Tibial nerve (tissue), 4 donors: Measurements from ENCODE around the gene ALOX5AP. TPM values are rescaled to one million over a fixed set of nuclear protein-coding genes. Genes with fewer than 3 reads are reported as not detected.

Source experiments
- DNase-seq, 2 donors: peaks; one replicate each; pipeline ENCODE4 v3.0.0-alpha.2; 2019; ENCODE audit warnings: low spot score in 2 of 2
- H3K27ac ChIP-seq, 4 donors: fragments of 200-600 bp; sonication (generic) in 3 of 4; one replicate each; pipeline ENCODE4 v1.5.1; 2017 to 2019; ENCODE audit warnings: mild to moderate bottlenecking in 1 of 4
- H3K27me3 ChIP-seq, 2 donors: fragments of 200-600 bp; sonication (generic) in 1 of 2; one replicate each; pipeline versions ENCODE4 v1.5.1 to v1.6.0; 2017 to 2019
- H3K36me3 ChIP-seq, 3 donors: fragments of 200-600 bp; sonication (generic); one replicate each; pipeline ENCODE4 v1.5.1; 2018 to 2019
- H3K4me1 ChIP-seq, 4 donors: fragments of 200-600 bp; sonication (generic) in 3 of 4; one replicate each; pipeline ENCODE4 v1.5.1; 2017 to 2019
- H3K4me3 ChIP-seq, 4 donors: fragments of 200-600 bp; sonication (generic) in 3 of 4; one replicate each; pipeline ENCODE4 v1.5.1; 2017 to 2019; ENCODE audit warnings: mild to moderate bottlenecking in 1 of 4, moderate library complexity in 1 of 4
- H3K9me3 ChIP-seq, 4 donors: fragments of 200-600 bp; sonication (generic) in 3 of 4; one replicate each; pipeline ENCODE4 v1.5.1; 2017 to 2019
- EP300 ChIP-seq, 2 donors: sonication (generic); formaldehyde crosslinking; IDR thresholded peaks; one replicate each; pipeline ENCODE4 v1.6.1; 2017; ENCODE audit warnings: antibody characterized with exemption in 2 of 2, mild to moderate bottlenecking in 1 of 2
- POLR2A ChIP-seq, 2 donors: fragments of 450-650 bp; IDR thresholded peaks; one replicate each; pipeline ENCODE4 v1.6.1; 2017; ENCODE audit warnings: antibody characterized with exemption in 2 of 2, mild to moderate bottlenecking in 2 of 2, moderate library complexity in 2 of 2
- WGBS, 2 donors: methylation state at CpG; one replicate each; pipeline ENCODE4 v1.1.5; 2018; 5-methylcytosine and 5-hydroxymethylcytosine counted together
- total RNA-seq, 4 donors: library from RNA; depleted of rRNA; stranded (reverse); fragments of >200 nt; gene quantifications; one replicate each; pipeline ENCODE4 v1.1.0, GENCODE V29; 2016
- TF ChIP-seq, protein P1 (sequence below), 5 experiments: fragments of 200-600 bp in 3 of 5; fragments of 450-650 bp in 2 of 5; sonication (generic) in 3 of 5; IDR thresholded peaks; one replicate each; pipeline ENCODE4 v1.5.1; 2016 to 2019; ENCODE audit warnings: antibody characterized with exemption in 5 of 5, mild to moderate bottlenecking in 3 of 5, moderate library complexity in 2 of 5

Gene ALOX5AP
- total RNA-seq, 4 donors from 2014 or later = 25.3 to 41.4 (median 33.1) TPM

DNA sequence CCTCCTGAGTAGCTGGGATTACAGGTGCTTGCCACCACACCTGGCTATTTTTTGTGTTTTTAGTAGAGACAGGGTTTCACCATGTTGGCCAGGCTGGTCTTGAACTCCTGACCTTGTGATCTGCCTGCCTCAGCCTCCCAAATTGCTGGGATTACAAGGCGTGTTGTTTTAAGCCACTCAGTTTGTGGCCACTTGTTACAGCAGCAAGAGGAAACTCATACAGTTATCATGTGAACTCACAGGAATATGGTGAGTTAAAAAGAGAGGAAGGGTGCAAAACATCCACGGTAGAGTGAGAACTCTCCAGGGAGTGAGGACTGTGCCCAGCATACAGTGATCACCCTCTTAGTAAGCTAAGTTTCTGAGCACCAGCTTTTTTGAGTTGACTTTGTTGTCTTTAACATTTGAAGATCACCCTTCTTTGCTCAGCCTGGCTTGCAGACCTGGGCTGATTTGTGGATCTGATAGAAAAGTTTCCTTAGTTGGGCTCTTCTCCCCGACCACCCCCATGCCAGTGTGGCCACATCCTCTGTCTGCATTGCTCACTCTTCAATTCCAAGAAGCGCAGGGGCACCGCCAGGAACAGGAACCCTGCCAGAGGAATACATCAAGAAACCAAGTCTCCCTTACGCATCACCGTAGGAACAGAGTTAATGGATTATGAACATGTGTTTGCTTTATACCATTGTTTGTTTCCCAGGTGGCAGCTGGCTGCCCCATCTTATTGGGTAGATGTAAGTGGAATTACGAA, 16.0 kb downstream of the ALOX5AP start:
- H3K27ac ChIP-seq = no peak overlapping the region
- no peaks in the 10 kb centered on the region for H3K36me3 ChIP-seq
- 90% methylated on average over 7 to 8 of the region's 8 CpGs for WGBS, 2 donors
- no peak for DNase-seq
- peaks cover 0 to 3% (median 0%) of the 10 kb centered on the region in 4 donors for H3K9me3 ChIP-seq
- peaks cover 0 to 6% (median 0%) of the 10 kb centered on the region in 4 donors for H3K4me1 ChIP-seq
- TF ChIP-seq EP300 (IDR thresholded peaks at IDR 0.05) = no peak
- TF ChIP-seq POLR2A (IDR thresholded peaks at IDR 0.05) = no peak
- TF ChIP-seq, protein P1, sequence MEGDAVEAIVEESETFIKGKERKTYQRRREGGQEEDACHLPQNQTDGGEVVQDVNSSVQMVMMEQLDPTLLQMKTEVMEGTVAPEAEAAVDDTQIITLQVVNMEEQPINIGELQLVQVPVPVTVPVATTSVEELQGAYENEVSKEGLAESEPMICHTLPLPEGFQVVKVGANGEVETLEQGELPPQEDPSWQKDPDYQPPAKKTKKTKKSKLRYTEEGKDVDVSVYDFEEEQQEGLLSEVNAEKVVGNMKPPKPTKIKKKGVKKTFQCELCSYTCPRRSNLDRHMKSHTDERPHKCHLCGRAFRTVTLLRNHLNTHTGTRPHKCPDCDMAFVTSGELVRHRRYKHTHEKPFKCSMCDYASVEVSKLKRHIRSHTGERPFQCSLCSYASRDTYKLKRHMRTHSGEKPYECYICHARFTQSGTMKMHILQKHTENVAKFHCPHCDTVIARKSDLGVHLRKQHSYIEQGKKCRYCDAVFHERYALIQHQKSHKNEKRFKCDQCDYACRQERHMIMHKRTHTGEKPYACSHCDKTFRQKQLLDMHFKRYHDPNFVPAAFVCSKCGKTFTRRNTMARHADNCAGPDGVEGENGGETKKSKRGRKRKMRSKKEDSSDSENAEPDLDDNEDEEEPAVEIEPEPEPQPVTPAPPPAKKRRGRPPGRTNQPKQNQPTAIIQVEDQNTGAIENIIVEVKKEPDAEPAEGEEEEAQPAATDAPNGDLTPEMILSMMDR (IDR thresholded peaks at IDR 0.05) = no peak
- H3K27me3 ChIP-seq = no peaks in the 10 kb centered on the region
- H3K4me3 ChIP-seq = no peak overlapping the region

DNA sequence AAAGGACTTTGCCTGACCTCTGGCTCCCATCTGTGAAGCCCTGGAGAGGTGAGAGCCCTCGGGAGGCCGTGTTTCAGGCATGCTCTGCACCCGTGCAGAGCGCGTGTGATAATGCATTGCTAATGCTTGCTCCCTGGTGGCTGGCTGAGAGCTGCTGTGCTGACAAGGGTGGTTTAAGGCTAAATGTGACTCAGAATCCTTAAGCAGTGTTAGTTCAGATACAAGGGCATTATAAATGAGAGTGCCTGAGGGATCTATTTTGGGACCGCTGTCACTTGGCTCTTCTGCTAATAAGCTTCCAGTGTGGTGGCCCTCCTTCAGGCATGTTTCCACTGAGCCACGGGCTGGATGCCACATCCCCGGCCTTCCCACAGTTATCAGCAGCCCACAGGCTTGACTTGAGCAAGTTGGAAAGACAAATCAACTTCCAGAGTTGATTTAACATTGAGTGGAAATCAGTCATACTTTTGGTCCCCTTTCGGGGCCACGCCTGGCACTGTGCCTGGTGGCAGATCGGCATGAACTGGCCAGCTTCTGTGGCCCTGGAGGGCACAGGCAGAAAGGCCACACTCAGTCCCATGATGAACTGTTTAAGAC, 17.0 kb downstream of the ALOX5AP start:
- no peaks in the 10 kb centered on the region for H3K36me3 ChIP-seq
- H3K27me3 ChIP-seq = no peaks in the 10 kb centered on the region
- no peaks in the 10 kb centered on the region for H3K4me1 ChIP-seq
- WGBS, 2 donors = 49 to 63% methylated on average over 9 to 11 of the region's 11 CpGs
- no peak for DNase-seq
- H3K27ac ChIP-seq = no peak overlapping the region
- H3K9me3 ChIP-seq = peaks cover 0 to 3% (median 0%) of the 10 kb centered on the region in 4 donors
- H3K4me3 ChIP-seq = no peak overlapping the region
- TF ChIP-seq POLR2A (IDR thresholded peaks at IDR 0.05) (no peak), EP300 (IDR thresholded peaks at IDR 0.05) (no peak)
- TF ChIP-seq, protein P1 (IDR thresholded peaks at IDR 0.05) = no peak

DNA sequence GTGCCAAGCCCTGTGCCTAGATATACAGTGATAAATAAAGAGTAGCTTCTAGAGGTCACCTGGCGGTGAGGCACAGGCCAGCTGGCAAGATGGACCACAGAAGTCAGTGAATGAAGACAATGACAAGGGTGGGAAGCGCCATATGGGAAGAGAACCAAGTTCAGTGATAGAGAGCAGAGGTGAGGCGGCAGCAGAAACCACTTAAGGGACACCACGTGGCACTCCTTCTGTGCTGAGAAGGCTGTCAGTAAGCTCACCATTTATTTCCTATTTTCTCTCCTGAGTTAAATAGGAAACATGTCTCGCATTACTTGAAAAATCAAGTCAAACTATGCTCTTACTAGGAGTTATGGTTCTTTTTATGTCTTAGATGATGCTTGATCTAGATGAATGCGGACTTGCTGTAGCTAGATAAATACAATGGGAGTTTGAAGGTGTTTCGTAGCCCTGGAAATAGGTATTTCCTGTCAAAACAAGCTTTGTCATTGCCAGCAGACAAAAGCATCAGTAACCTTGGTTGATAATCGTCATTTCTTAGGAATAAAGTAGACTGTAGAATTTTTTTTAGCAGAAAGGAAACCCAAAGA, 17.8 kb downstream of the ALOX5AP start:
- no peak overlapping the region for H3K4me3 ChIP-seq
- no peaks in the 10 kb centered on the region for H3K36me3 ChIP-seq
- no peaks in the 10 kb centered on the region for H3K27me3 ChIP-seq
- H3K27ac ChIP-seq = no peak overlapping the region
- WGBS, 2 donors = 88 to 90% methylated on average over 8 of the region's 8 CpGs
- DNase-seq = no peak
- peaks cover 0 to 3% (median 0%) of the 10 kb centered on the region in 4 donors for H3K9me3 ChIP-seq
- H3K4me1 ChIP-seq = no peaks in the 10 kb centered on the region
- no peak for TF ChIP-seq EP300 (IDR thresholded peaks at IDR 0.05)
- TF ChIP-seq, protein P1 (IDR thresholded peaks at IDR 0.05) = no peak
- no peak for TF ChIP-seq POLR2A (IDR thresholded peaks at IDR 0.05)

DNA sequence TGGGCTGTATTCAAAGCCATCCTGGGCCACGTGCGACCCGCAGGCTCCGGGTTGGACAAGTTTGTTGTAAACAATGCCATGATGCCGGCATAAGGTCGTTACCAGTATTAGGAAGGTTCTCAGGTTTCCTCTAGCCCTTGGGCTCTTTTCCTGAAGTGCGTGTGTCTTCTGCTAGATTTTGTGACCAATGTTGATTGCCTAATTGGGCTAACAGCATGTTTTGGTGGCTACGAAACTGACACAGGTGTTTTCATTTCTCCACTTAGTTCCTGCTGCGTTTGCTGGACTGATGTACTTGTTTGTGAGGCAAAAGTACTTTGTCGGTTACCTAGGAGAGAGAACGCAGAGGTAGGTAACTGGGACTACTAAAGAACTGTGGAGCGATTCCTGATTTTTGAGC, 20.3 kb downstream of the ALOX5AP start:
- TF ChIP-seq, protein P1 (IDR thresholded peaks at IDR 0.05) = no peak
- TF ChIP-seq EP300 (IDR thresholded peaks at IDR 0.05) = no peak
- TF ChIP-seq POLR2A (IDR thresholded peaks at IDR 0.05) = no peak
- no peak for DNase-seq
- H3K9me3 ChIP-seq = peaks cover 0 to 3% (median 0%) of the 10 kb centered on the region in 4 donors
- WGBS, 2 donors = 78 to 84% methylated on average over 12 of the region's 12 CpGs
- no peaks in the 10 kb centered on the region for H3K27me3 ChIP-seq
- H3K27ac ChIP-seq = no peak overlapping the region
- H3K36me3 ChIP-seq = no peaks in the 10 kb centered on the region
- no peak overlapping the region for H3K4me3 ChIP-seq
- no peaks in the 10 kb centered on the region for H3K4me1 ChIP-seq
